Measurements from ENCODE around the gene CDCA4.

- TF ChIP-seq CTCF (IDR thresholded peaks at IDR 0.05) = no peak
- no peak for TF ChIP-seq POLR2A (IDR thresholded peaks at IDR 0.05)
These were observed 34.9 kb upstream of the CDCA4 start for GRCh38 chr14:105055736-105056302.

Data from tibial nerve (tissue), 3 donors.